Activated T-cell treated with anti-CD3 and anti-CD28 coated beads, Interleukin-2, amount 50 U/mL, for 24 hours (primary cell): ENCODE data around the gene MARK2.

Experiments used
- DNase-seq: peaks from one replicate; pipeline ENCODE4 v3.0.0-alpha.2; 2020
- H3K27ac Mint-ChIP-seq: 2 replicates; pipeline ENCODE4 v1.8.0; 2020; ENCODE audit warnings: mild to moderate bottlenecking, mixed read lengths
- H3K27me3 Mint-ChIP-seq: 2 replicates; pipeline ENCODE4 v1.8.0; 2020; ENCODE audit warnings: mixed read lengths
- H3K36me3 Mint-ChIP-seq: 2 replicates; pipeline ENCODE4 v1.8.0; 2020; ENCODE audit warnings: low read depth, mixed read lengths
- H3K4me1 Mint-ChIP-seq: 2 replicates; pipeline ENCODE4 v1.8.0; 2020; ENCODE audit warnings: low read depth, mixed read lengths
- H3K4me3 Mint-ChIP-seq: 2 replicates; pipeline ENCODE4 v1.8.0; 2020; ENCODE audit warnings: mild to moderate bottlenecking, moderate library complexity, mixed read lengths
- H3K9me3 Mint-ChIP-seq: 2 replicates; pipeline ENCODE4 v1.8.0; 2020; ENCODE audit warnings: mixed read lengths

The MARK2 gene

DNA sequence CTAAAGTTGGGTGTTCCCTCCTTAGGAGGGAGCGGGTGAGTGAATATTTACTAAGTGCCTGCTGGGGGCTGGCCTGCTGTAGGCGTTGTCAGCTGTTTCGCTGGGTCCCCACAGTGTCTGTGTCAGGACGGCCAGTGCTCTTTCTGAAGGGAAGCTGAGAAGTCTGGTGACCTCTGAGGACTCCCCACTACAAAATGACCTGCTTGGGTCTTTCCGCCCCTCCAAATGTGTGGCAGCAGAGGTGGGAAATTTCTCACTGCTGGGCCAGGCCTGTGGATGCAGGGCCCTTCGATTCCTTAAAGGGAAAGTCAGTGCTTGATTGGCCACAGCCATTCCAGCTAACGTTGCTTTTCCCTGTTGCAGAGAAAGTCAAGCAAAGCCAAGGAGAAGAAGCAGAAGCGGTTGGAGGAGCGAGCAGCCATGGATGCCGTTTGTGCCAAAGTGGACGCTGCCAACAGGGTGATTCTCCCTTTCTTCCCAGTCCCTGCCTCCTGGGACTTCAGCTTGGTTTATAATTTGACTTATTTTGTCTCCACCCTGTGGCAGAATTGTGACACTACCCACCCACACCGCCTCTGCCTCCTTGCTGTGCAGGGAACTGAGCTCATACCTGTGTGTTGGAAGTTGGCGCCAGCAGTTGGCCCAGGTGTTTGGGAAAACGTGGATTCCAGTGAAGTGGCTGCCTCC, 106.7 kb downstream of the MARK2 start:
- no peaks in the 10 kb centered on the region for H3K27me3 Mint-ChIP-seq
- H3K27ac Mint-ChIP-seq, result no peak overlapping the region
- H3K4me1 Mint-ChIP-seq, result peaks cover 7% of the 10 kb centered on the region

GRCh38 chr11:63951779-63952536, 113.0 kb downstream of the MARK2 start:
- Mint-ChIP-seq H3K9me3 (no peaks in the 10 kb centered on the region), H3K36me3 (peaks cover 75% of the 10 kb centered on the region), H3K4me1 (peaks cover 22% of the 10 kb centered on the region), H3K27ac (peak overlapping the region; percentile 67), H3K4me3 (no peak overlapping the region), H3K27me3 (no peaks in the 10 kb centered on the region)
- peak; percentile 45 for DNase-seq

More for the DNA sequence above, 106.7 kb downstream of the MARK2 start:
- Mint-ChIP-seq H3K36me3 (peaks cover 43% of the 10 kb centered on the region), H3K9me3 (no peaks in the 10 kb centered on the region), H3K4me3 (no peak overlapping the region)
- DNase-seq, result peak; percentile 64

DNA sequence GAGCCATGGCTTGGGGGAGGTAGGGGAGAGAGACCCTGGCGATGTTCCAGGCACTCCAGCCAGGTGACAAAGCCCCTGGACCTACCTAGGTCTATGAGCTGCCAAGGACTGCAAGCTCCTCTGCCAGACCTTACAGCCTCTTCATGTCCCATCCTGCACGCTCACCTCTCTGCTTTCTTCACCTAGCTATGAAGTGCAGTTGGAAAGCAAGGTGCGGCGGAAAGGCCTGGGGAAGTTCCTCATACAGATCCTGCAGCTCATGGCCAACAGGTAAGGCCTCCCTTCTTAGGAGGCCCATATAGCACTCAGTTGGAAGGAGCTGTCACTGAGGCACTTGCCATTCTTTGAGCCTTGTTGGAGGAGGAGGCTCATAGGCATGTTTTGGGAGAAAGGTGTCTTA, 113.7 kb downstream of the MARK2 start:
- Mint-ChIP-seq H3K4me3 (no peak overlapping the region), H3K9me3 (no peaks in the 10 kb centered on the region), H3K27ac (peak overlapping the region; percentile 67), H3K4me1 (peaks cover 22% of the 10 kb centered on the region), H3K27me3 (no peaks in the 10 kb centered on the region), H3K36me3 (peaks cover 75% of the 10 kb centered on the region)
- DNase-seq, result no peak

- Mint-ChIP-seq H3K9me3 (no peaks in the 10 kb centered on the region), H3K27ac (no peak overlapping the region), H3K4me1 (peaks cover 14% of the 10 kb centered on the region), H3K27me3 (no peaks in the 10 kb centered on the region), H3K4me3 (no peak overlapping the region), H3K36me3 (peaks cover 43% of the 10 kb centered on the region)
- no peak for DNase-seq
Measured at GRCh38 chr11:63958008-63958407, 119.1 kb downstream of the MARK2 start.
